Measurements from ENCODE around the gene GABRD. TPM values are rescaled to one million over a fixed set of nuclear protein-coding genes. Genes with fewer than 3 reads are reported as not detected.

The GABRD gene
- total and polyA plus RNA-seq, 2 of the 13 experiments (the other 11 are each of a cell fraction or from before 2014, with no cell fraction given) = not detected

DNA sequence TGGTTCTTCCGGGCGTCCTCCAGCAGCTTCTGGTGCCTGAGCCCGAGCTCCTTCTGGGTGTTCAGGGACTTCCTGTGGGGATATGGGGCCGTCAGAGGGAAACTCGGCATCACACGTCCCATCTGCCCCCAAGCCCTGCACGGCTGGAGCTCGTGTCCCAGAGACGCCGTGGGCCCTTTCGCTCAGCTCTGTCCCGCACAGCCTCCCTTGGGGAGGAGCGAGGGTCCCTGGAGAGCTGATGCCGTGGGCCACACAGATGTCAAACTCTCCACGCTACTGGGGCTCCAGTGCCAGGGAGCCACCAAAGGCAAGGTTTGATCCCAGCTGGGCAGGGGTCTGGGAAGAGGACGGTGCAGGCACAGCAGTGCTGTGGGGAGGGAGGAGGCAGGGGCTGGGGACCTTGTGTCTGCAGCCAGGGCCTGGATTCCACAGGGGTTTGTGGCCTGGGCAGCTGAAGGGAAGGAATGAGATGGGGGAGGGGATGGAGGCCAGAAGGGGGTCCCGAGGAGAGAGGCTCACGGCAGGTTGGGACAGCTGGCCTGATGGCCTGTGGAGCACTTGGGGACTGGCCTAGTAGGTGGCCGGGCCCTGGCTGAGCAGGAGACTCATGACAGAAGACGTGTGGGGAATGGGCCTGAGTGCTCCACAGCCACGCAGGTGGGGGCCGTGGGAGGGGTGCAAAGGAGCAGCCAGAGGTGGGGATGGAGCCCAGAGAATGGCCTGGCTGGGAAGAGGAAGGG lies 46.0 kb upstream of the GABRD start:
- Histone ChIP-seq H3K4me3 (replicated peaks in 1 of 3; ENCODE audit: insufficient read depth in 1 of 3, low read depth in 2 of 3, low read length in 3 of 3) (no peak overlapping the region), H3K27me3 (ENCODE audit: control insufficient read depth in 1 of 2, insufficient read depth in 2 of 2, low read length in 2 of 2) (peaks cover 17 to 58% of the 10 kb centered on the region in 2 experiments; a peak in 4 of 5 replicates), H3K27ac (ENCODE audit: extremely low read length, insufficient read depth, low read length) (no peak overlapping the region), H2AFZ (ENCODE audit: low read length) (no peak overlapping the region), H3K4me2 (ENCODE audit: low read depth, low read length) (no peak overlapping the region), H4K20me1 (ENCODE audit: insufficient read depth, low read length) (no peaks in the 10 kb centered on the region), H3K4me1 (ENCODE audit: insufficient read depth, low read length) (no peaks in the 10 kb centered on the region), H3K36me3 (replicated peaks in 1 of 2; ENCODE audit: control insufficient read depth in 1 of 2, insufficient read depth in 2 of 2, low read length in 2 of 2) (no peaks in the 10 kb centered on the region), H3K9me3 (ENCODE audit: low read length) (no peaks in the 10 kb centered on the region), H3K9ac (ENCODE audit: insufficient read depth, low read depth, low read length) (no peak overlapping the region), H3K79me2 (ENCODE audit: insufficient read depth, low read length) (no peaks in the 10 kb centered on the region)
- ChIA-PET POLR2A (no interaction called here), CTCF (ENCODE audit: low intra/inter-chr PET ratio, low total read pairs) (interaction anchor here (1.5 kb wide), 1 partner anchor 13 kb away, joined by 6 read pairs; no protein-coding TSS in a partner anchor)
- in situ Hi-C loops (cut with HindIII; ENCODE audit: extremely low pct_ligation_motif_present, low pct_unique_long_range_greater_than_20kb) = no loop called here
- intact Hi-C loops (cut with micrococcal nuclease; ENCODE audit: unreplicated experiment) = no loop called here
- BruUV-seq (replicated peaks) = no TSS peak
- WGBS (ENCODE audit: low lambda C conversion rate) = 36% methylated on average over 17 of the region's 22 CpGs
- FAIRE-seq = no peak
- ATAC-seq = no peak
- no peak for TF ChIP-seq ZEB1 (IDR thresholded peaks at IDR 0.05; ENCODE audit: insufficient replicate concordance, low read depth)
- no peak for TF ChIP-seq ZNF354B (CRISPR knock-in tag; IDR thresholded peaks at IDR 0.05)
- no peak for TF ChIP-seq ZNF691 (CRISPR knock-in tag; IDR thresholded peaks at IDR 0.05; ENCODE audit: borderline replicate concordance, low read depth)
- TF ChIP-seq ZNF121 (CRISPR knock-in tag; IDR thresholded peaks at IDR 0.05) = no peak
- no peak for TF ChIP-seq ZNF639 (CRISPR knock-in tag; conservative IDR thresholded peaks at IDR 0.05)
- TF ChIP-seq MEIS2 (CRISPR knock-in tag; IDR thresholded peaks at IDR 0.05) = no peak
- DNase-seq (ENCODE audit: low spot score) = no peak

Data from HepG2 (cell line).